Hepatocyte (in vitro differentiated cells): ENCODE results near the gene PID1.

Experiments
- CTCF ChIP-seq: fragments of 200-600 bp; sonication (generic); IDR thresholded peaks from 2 replicates; pipeline ENCODE4 v1.5.1; 2016; ENCODE audit warnings: antibody characterized with exemption, mild to moderate bottlenecking; ENCODE audit not compliant: poor library complexity
- EZH2 ChIP-seq: fragments of 200-600 bp; sonication (generic); IDR thresholded peaks from 2 replicates; pipeline ENCODE4 v1.6.1; 2016; ENCODE audit warnings: antibody characterized with exemption, mild to moderate bottlenecking, borderline replicate concordance
- EZH2phosphoT487 ChIP-seq: fragments of 200-600 bp; sonication (generic); IDR thresholded peaks from one replicate; pipeline ENCODE4 v1.6.1; 2018; ENCODE audit warnings: antibody characterized with exemption, mild to moderate bottlenecking, low read depth, moderate library complexity; ENCODE audit not compliant: unreplicated experiment, severe bottlenecking

- no peak for TF ChIP-seq EZH2phosphoT487
- TF ChIP-seq CTCF, result no peak
- no peak for TF ChIP-seq EZH2
Measured at GRCh38 chr2:229239021-229239420, 32.1 kb downstream of the PID1 start.
